Endothelial cell of umbilical vein (primary cell): ENCODE results near the gene FILIP1. TPM values are rescaled to one million over a fixed set of nuclear protein-coding genes. Genes with fewer than 3 reads are reported as not detected.

ENCODE experiments used
- BruUV-seq: library from RNA; stranded (reverse); fragments of 400-500 nt; replicated peaks from 2 replicates; lab custom pipeline; 2021; lab: Mats Ljungman, UMichigan
- CTCF ChIA-PET: fragments of 300-600, 350-600 bp; sonication (Branson Sonifier 250); formaldehyde crosslinking; loops from one replicate; lab custom pipeline; 2021; ENCODE audit warnings: antibody characterized with exemption, inconsistent platforms; lab: Charles Lee
- POLR2A ChIA-PET: fragments of 300-600, 350-600 bp; sonication (Branson Sonifier 250); formaldehyde crosslinking; loops from one replicate; lab custom pipeline; 2021; ENCODE audit warnings: antibody characterized with exemption, inconsistent platforms; lab: Charles Lee
- DNase-seq: peaks from one replicate; pipeline ENCODE4 v3.0.0-alpha.2; 2011; ENCODE audit warnings: low read depth, low spot score
- FAIRE-seq: peaks from 2 replicates; lab custom pipeline; 2011; peaks lifted over from hg19 to GRCh38; lab: Jason Lieb, UNC
- H2AFZ ChIP-seq: 2 replicates; pipeline ENCODE4 v1.6.0; 2012; ENCODE audit warnings: low read depth, low read length, control low read depth, inconsistent platforms
- H3K27ac ChIP-seq: 2 replicates; pipeline ENCODE4 v1.5.1; 2011; ENCODE audit warnings: low read depth, mild to moderate bottlenecking, control low read depth, low read length, moderate library complexity; ENCODE audit not compliant: insufficient read depth
- H3K27me3 ChIP-seq, 2 experiments: 2 replicates each; pipeline versions ENCODE4 v1.6.0 to v1.6.1; 2011; ENCODE audit warnings: low read length in 2 of 2, mixed read lengths in 1 of 2; ENCODE audit not compliant: control insufficient read depth in 2 of 2, insufficient read depth in 2 of 2
- H3K36me3 ChIP-seq, 2 experiments: 2 replicates in 1 of 2; 3 replicates in 1 of 2; pipeline ENCODE4 v1.5.1; 2011; ENCODE audit warnings: low read length in 2 of 2, mild to moderate bottlenecking in 1 of 2, moderate library complexity in 1 of 2; ENCODE audit not compliant: control insufficient read depth in 2 of 2, insufficient read depth in 2 of 2; ENCODE audit errors: extremely low read depth in 1 of 2
- H3K4me1 ChIP-seq: 3 replicates; pipeline ENCODE4 v1.5.1; 2011; ENCODE audit warnings: mild to moderate bottlenecking, low read length; ENCODE audit not compliant: control insufficient read depth, insufficient read depth; ENCODE audit errors: extremely low read depth
- H3K4me2 ChIP-seq: 2 replicates; pipeline ENCODE4 v1.6.1; 2011; ENCODE audit warnings: low read length, control low read depth, mixed read lengths; ENCODE audit not compliant: insufficient read depth
- H3K4me3 ChIP-seq, 3 experiments: fragments of 200-600 bp in 1 of 3; sonication (generic), shearing (Covaris generic) in 1 of 3; replicated peaks in 1 of 3; 2 replicates each; pipeline ENCODE4 v1.5.1; 2011 to 2016; ENCODE audit warnings: control low read depth in 3 of 3, low read length in 3 of 3, mild to moderate bottlenecking in 2 of 3, inconsistent platforms in 1 of 3, low read depth in 1 of 3, moderate library complexity in 1 of 3; ENCODE audit not compliant: insufficient read depth in 1 of 3
- H3K79me2 ChIP-seq: 2 replicates; pipeline ENCODE4 v1.6.0; 2012; ENCODE audit warnings: low read length, inconsistent platforms; ENCODE audit not compliant: control insufficient read depth, insufficient read depth
- H3K9ac ChIP-seq: replicated peaks from 2 replicates; pipeline ENCODE3; 2011; ENCODE audit warnings: low read length, control low read depth; ENCODE audit not compliant: insufficient read depth; ENCODE audit errors: extremely low read depth
- H3K9me1 ChIP-seq: replicated peaks from 3 replicates; pipeline ENCODE4 v1.6.0; 2011; ENCODE audit warnings: mild to moderate bottlenecking, low read length; ENCODE audit not compliant: control insufficient read depth, insufficient read depth; ENCODE audit errors: extremely low read depth
- H3K9me3 ChIP-seq: replicated peaks from 2 replicates; pipeline ENCODE4 v1.5.1; 2012; ENCODE audit warnings: low read length, inconsistent platforms; ENCODE audit not compliant: control insufficient read depth, insufficient read depth
- H4K20me1 ChIP-seq: replicated peaks from 2 replicates; pipeline ENCODE3; 2011; ENCODE audit warnings: mild to moderate bottlenecking, low read length; ENCODE audit not compliant: control insufficient read depth, insufficient read depth; ENCODE audit errors: extremely low read depth
- CTCF ChIP-seq, 2 donors: IDR thresholded peaks; 1 replicate in 1 of 2; 2 replicates in 1 of 2; pipeline ENCODE4 v1.5.1; 2011; ENCODE audit warnings: low read length in 2 of 2, mild to moderate bottlenecking in 2 of 2, moderate library complexity in 2 of 2, control low read depth in 1 of 2, inconsistent platforms in 1 of 2, low read depth in 1 of 2; ENCODE audit not compliant: insufficient read depth in 1 of 2; ENCODE audit errors: extremely low read depth in 1 of 2
- EZH2 ChIP-seq: IDR thresholded peaks from 2 replicates; pipeline ENCODE4 v1.6.1; 2012; ENCODE audit warnings: borderline replicate concordance, low read depth, mild to moderate bottlenecking, moderate library complexity, low read length, inconsistent platforms; ENCODE audit not compliant: severe bottlenecking
- FOS ChIP-seq: IDR thresholded peaks from 2 replicates; pipeline ENCODE4 v1.6.1; 2011; ENCODE audit warnings: mild to moderate bottlenecking, low read length, moderate library complexity, borderline replicate concordance; ENCODE audit not compliant: insufficient read depth
- GATA2 ChIP-seq: IDR thresholded peaks from 2 replicates; pipeline ENCODE4 v1.7.0; 2011; ENCODE audit warnings: low read depth, mild to moderate bottlenecking, moderate library complexity, mixed read lengths, low read length; ENCODE audit not compliant: insufficient read length, insufficient read depth
- JUN ChIP-seq: IDR thresholded peaks from 2 replicates; pipeline ENCODE4 v1.6.1; 2011; ENCODE audit warnings: borderline replicate concordance, low read depth; ENCODE audit not compliant: insufficient read length, insufficient read depth
- MAX ChIP-seq: IDR thresholded peaks from 2 replicates; pipeline ENCODE4 v1.6.1; 2011; ENCODE audit not compliant: insufficient read depth, insufficient read length
- MYC ChIP-seq: IDR thresholded peaks from one replicate; pipeline ENCODE4 v1.6.1; 2011; ENCODE audit warnings: mild to moderate bottlenecking, low read depth, low read length
- POLR2A ChIP-seq: IDR thresholded peaks from 2 replicates; pipeline ENCODE4 v1.6.1; 2012; ENCODE audit warnings: low read depth, mild to moderate bottlenecking, control low read depth, low read length
- POLR2AphosphoS5 ChIP-seq: IDR thresholded peaks from 2 replicates; pipeline ENCODE4 v1.6.1; 2012; ENCODE audit warnings: low read depth, mild to moderate bottlenecking, control low read depth, low read length, moderate library complexity; ENCODE audit not compliant: insufficient read depth
- dilution Hi-C: fragments of 300-500 bp; cut with MboI; formaldehyde crosslinking; loops from one replicate; pipeline ENCODE4 v1.15.0; 2019; ENCODE audit warnings: low sequenced_read_pairs; ENCODE audit not compliant: extremely low pct_ligation_motif_present
- intact Hi-C: fragments of 100-400 bp; cut with micrococcal nuclease; formaldehyde crosslinking; loops from one replicate; pipeline ENCODE4 v1.10.0; 2022
- polyA plus RNA-seq, 4 experiments: library from polyadenylated mRNA; depleted of rRNA in 3 of 4; stranded (reverse) in 3 of 4; unstranded in 1 of 4; fragments of >200 nt; gene quantifications; 2 replicates each; pipeline versions ENCODE4 v1.2.1 to v1.2.3, GENCODE V29; 2011 to 2012; ENCODE audit warnings: missing spikeins in 1 of 4
- total RNA-seq: library from RNA; stranded (reverse); gene quantifications from 2 replicates; pipeline ENCODE4 v1.2.3, GENCODE V29; 2021

Gene FILIP1
- total and polyA plus RNA-seq, 2 donors (not counting 3 experiments of a cell fraction or from before 2014, with no cell fraction given): 2.8 to 13.7 TPM

GRCh38 chr6:75492386-75493153, 1.0 kb downstream of the FILIP1 start:
- POLR2A ChIA-PET: no interaction called here
- Histone ChIP-seq H3K36me3 (no peaks in the 10 kb centered on the region), H4K20me1 (no peaks in the 10 kb centered on the region), H3K4me2 (no peak overlapping the region), H3K9me1 (no peaks in the 10 kb centered on the region), H3K4me1 (peaks cover 20% of the 10 kb centered on the region), H3K9ac (no peak overlapping the region), H3K27me3 (no peaks in the 10 kb centered on the region), H3K9me3 (no peaks in the 10 kb centered on the region), H3K27ac (no peak overlapping the region), H3K4me3 (peak overlapping the region in 1 of 3 experiments; percentile 7), H2AFZ (no peak overlapping the region), H3K79me2 (no peaks in the 10 kb centered on the region)
- CTCF ChIA-PET: interaction anchor here (0.7 to 1.1 kb wide), 2 partner anchors 8 to 32 kb away, joined by 3 read pairs; no protein-coding TSS in a partner anchor
- intact Hi-C loops: loop anchor here (10.0 kb wide), 1 partner anchor 1908 kb away; no protein-coding TSS in a partner anchor
- dilution Hi-C loops: no loop called here
- FAIRE-seq: no peak
- no peak for DNase-seq
- TF ChIP-seq MYC (no peak), FOS (no peak), EZH2 (no peak), POLR2AphosphoS5 (no peak), GATA2 (no peak), CTCF (IDR thresholded peaks at IDR 0.05; ENCODE audit: extremely low read depth in 1 of 2, insufficient read depth in 1 of 2, low read depth in 1 of 2, low read length in 2 of 2) (no peak), POLR2A (no peak), JUN (no peak), MAX (no peak)
- no TSS peak for BruUV-seq
